ENCODE data around the gene SUSD2. TPM values are rescaled to one million over a fixed set of nuclear protein-coding genes. Genes with fewer than 3 reads are reported as not detected.

Gene SUSD2
- total and polyA plus RNA-seq, 2 of the 8 experiments (the other 6 are each of a cell fraction or from before 2014, with no cell fraction given): 2.0 to 4.8 TPM

GRCh38 chr22:24188705-24189248, 7.5 kb downstream of the SUSD2 start:
- Histone ChIP-seq H4K5ac (ENCODE audit: insufficient read length, low read depth, low read length) (no peak overlapping the region), H2AFZ (ENCODE audit: low read length) (no peak overlapping the region), H2AK5ac (ENCODE audit: low read depth, low read length) (no peak overlapping the region), H3K27me3 (replicated peaks in 1 of 4; ENCODE audit: control insufficient read depth in 3 of 4, extremely low read depth in 1 of 4, insufficient read depth in 3 of 4, low read length in 3 of 4) (no peaks in the 10 kb centered on the region), H2BK120ac (replicated peaks; ENCODE audit: low read depth, low read length) (no peak overlapping the region), H2BK5ac (ENCODE audit: low read depth, low read length) (no peak overlapping the region), H4K20me1 (replicated peaks in 1 of 2; ENCODE audit: control insufficient read depth in 1 of 2, insufficient read depth in 2 of 2, low read length in 2 of 2) (no peaks in the 10 kb centered on the region), H2BK15ac (ENCODE audit: low read length) (no peak overlapping the region), H3K36me3 (ENCODE audit: control insufficient read depth in 2 of 4, insufficient read depth in 4 of 4, low read length in 3 of 4) (no peaks in the 10 kb centered on the region), H3K56ac (replicated peaks; ENCODE audit: insufficient read length, low read depth, low read length) (no peak overlapping the region), H3K79me1 (ENCODE audit: low read depth, low read length) (no peaks in the 10 kb centered on the region), H3K23me2 (ENCODE audit: low read depth, low read length) (no peaks in the 10 kb centered on the region), H4K8ac (ENCODE audit: extremely low read depth, insufficient read depth, low read length) (no peak overlapping the region; the same call in 1 of the 2 replicates), H3K9ac (replicated peaks in 1 of 4; ENCODE audit: extremely low read depth in 1 of 4, low read depth in 3 of 4, low read length in 3 of 4) (no peak overlapping the region), H3K14ac (ENCODE audit: insufficient read length) (no peak overlapping the region), H3K9me3 (ENCODE audit: insufficient read depth in 2 of 2, low read depth in 1 of 2, low read length in 1 of 2) (no peaks in the 10 kb centered on the region), H3K79me2 (ENCODE audit: control insufficient read depth in 1 of 2, insufficient read depth in 2 of 2, low read length in 2 of 2) (no peaks in the 10 kb centered on the region), H3K4me1 (replicated peaks in 1 of 4; ENCODE audit: control insufficient read depth in 3 of 4, insufficient read depth in 4 of 4, low read length in 3 of 4) (peaks cover 0 to 7% (median 0%) of the 10 kb centered on the region in 4 experiments; a peak in 4 of 7 replicates), H3K4me3 (ENCODE audit: extremely low read depth in 1 of 4, insufficient read depth in 2 of 4, low read depth in 3 of 4, low read length in 4 of 4) (no peak overlapping the region), H3K27ac (ENCODE audit: low read depth, low read length) (no peak overlapping the region), H4K91ac (replicated peaks; ENCODE audit: insufficient read length, low read length) (no peak overlapping the region), H2BK20ac (ENCODE audit: low read length) (no peak overlapping the region), H2BK12ac (ENCODE audit: low read depth, low read length) (no peak overlapping the region), H3K4me2 (ENCODE audit: insufficient read depth in 1 of 2, low read depth in 2 of 2, low read length in 2 of 2) (no peak overlapping the region), H3K23ac (ENCODE audit: insufficient read length) (no peak overlapping the region), H3K18ac (ENCODE audit: extremely low read depth, low read length) (no peak overlapping the region), H3K4ac (replicated peaks; ENCODE audit: insufficient read length, low read depth, low read length) (no peak overlapping the region)
- 89% methylated on average over 17 of the region's 17 CpGs; no CpG with 5 or more reads in 1 of the 2 experiments for WGBS, 2 experiments (ENCODE audit: extremely low coverage in 1 of 2, insufficient coverage in 1 of 2, insufficient read length in 1 of 2, insufficient replicate concordance in 2 of 2, low coverage in 1 of 2, low lambda C conversion rate in 2 of 2, missing lambda C conversion rate in 1 of 2)
- POLR2A ChIA-PET (ENCODE audit: partially characterized antibody): interaction anchor here (0.6 kb wide), 1 partner anchor 367 kb away, joined by 3 read pairs; no protein-coding TSS in a partner anchor
- DNase-seq (ENCODE audit: low read depth in 1 of 2, low spot score in 2 of 2) (no peak), FAIRE-seq (no peak)
- CTCF ChIA-PET (ENCODE audit: partially characterized antibody): interaction anchor here (0.5 to 7.2 kb wide), 26 partner anchors 9 to 334 kb away, joined by 3 to 96 read pairs (median 9); partner anchors contain the start of gene GGT5
- TF ChIP-seq JUND (IDR thresholded peaks at IDR 0.05; ENCODE audit: low read length) (no peak), NANOG (IDR thresholded peaks at IDR 0.05; ENCODE audit: insufficient read depth, low read depth, low read length, poor library complexity, severe bottlenecking) (no peak), E2F6 (IDR thresholded peaks at IDR 0.05) (no peak), RNF2 (IDR thresholded peaks at IDR 0.05; ENCODE audit: borderline replicate concordance, low read depth, low read length, missing control alignments, poor library complexity, severe bottlenecking) (no peak), EGR1 (IDR thresholded peaks at IDR 0.05; ENCODE audit: borderline replicate concordance, low read depth, low read length) (no peak), TAF1 (IDR thresholded peaks at IDR 0.05; ENCODE audit: low read depth, low read length) (no peak), SIX5 (IDR thresholded peaks at IDR 0.05; ENCODE audit: low read depth, low read length) (no peak), PHF8 (conservative IDR thresholded peaks at IDR 0.05; ENCODE audit: low read depth, low read length) (no peak), KDM4A (IDR thresholded peaks at IDR 0.05; ENCODE audit: low read depth, low read length, severe bottlenecking) (no peak), CBX5 (IDR thresholded peaks at IDR 0.05; ENCODE audit: low read depth, low read length) (no peak), EZH2 (IDR thresholded peaks at IDR 0.05; ENCODE audit: low read depth, low read length, severe bottlenecking) (no peak)
